ENCODE measurements around the gene LHX2.

Gene LHX2

DNA sequence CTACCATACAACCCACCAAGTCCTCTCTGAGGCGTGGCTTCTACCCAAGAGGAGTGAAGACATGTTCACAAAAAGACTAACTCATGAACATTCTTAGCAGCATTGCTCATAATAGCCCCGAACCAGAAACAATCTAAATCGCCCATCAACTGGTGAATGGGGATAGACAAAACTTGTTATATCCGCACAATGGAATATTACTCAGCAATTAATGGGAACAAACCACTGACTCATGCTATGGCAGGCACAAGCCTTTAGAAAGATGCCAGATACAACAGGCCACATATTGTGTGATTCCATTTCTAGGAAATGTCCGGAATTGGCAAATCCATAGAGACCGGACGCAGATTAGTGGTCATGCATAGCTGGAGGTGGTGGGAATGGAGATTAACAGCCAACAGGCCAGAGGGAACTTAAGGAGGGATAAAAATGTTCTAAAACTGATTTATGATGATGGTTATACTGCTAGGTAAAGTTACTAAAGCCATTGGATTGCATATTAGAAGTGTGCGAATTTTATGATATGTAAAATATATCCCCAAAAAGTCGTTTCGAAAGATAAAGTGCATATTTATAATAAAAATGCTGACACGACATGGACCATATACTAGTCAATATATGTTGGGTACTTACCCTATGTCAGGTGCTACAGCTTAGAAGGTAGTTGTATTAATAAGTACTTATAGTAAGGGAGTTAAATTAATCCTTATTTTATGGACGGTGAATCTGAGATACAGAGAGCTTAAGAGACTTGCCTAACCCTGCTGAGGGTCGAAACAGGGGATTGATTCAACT is 55.4 kb downstream of the LHX2 start:
- no peak for DNase-seq

DNA sequence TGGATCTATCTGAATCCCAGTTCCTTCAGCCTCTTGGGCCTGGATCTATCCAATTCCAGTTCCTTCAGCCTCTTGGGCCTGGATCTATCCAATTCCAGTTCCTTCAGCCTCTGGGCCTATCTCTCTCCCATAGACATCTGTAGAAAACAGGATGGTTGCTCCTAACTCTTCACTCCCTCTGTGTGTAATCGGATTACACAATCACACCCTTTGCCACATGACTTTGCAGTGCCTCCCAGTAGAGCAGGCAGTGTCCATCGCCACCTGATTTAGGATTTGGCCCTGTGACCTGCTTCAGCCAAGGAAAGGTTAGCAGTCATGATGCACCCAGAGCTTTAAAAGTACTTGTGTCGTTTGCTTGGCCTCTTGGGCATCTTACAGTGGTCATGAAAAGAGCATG is 56.7 kb downstream of the LHX2 start:
- no peak for DNase-seq

DNA sequence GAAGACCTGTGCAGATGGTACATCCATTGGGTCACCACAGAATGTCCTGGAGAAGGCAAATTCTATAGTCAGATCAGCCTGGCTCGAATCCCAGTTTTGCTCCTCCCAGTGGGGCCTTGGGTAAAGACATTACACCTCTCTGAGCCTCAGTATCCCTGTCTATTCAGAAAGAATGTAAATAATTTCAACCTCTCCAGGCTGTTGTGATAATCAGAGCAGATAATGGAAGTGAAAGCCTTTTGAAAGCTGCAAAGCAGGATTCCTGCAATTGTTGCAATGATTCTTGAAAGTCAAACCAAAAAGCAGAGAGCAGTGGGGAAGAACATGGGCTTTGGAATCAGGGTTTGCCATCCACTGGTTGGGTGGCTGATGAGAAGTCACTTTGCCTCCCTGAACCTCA is 63.2 kb downstream of the LHX2 start:
- no peak for DNase-seq

DNA sequence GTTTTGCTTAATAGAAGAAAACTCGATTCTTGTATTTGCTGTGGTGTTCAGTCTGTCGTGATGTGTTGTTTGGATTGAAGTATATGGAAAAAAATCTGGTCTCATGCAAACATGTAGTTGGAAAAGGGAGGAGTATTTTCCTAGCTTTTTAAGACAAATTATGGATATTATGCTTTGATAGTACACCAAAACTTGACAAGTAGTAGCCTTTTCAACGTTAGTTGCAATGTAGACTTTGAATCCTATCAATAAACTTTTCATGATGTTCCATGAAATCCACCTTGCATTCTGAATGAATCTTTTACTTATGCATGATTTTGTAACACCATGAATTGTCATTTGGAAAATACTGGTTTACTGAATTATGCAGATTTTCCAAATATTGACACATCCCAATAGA is 64.2 kb downstream of the LHX2 start:
- no peak for DNase-seq

DNA sequence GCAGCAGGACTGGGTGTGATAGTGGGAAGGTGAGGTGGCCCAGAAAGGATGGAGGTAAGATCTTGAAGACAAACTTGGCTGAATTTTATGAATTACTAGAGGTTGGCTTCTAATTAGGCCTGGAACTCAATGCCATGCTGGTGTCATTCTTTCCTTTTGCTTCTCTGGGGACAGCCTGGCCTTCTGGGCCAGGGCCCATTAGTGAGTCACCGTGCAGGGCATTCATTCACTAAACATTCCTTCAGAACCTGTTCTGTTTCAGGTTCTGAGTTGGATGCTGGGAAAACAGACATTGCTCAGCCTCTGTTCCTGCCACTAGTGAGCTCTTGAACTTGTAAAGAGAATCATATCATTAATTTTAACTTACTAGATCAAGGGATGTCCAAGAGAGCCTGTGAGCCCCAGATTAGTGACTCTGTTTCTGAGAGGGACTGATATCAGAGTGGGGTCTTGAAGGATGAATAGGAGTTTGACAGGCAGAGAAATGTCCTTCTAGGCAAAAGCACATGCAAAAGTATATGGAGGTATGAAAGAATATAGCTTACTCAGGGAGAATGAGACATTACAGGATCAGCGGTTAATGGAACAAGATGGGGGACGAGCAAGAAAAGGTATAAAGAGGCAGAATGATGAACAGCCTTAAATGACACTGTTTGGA is 66.5 kb downstream of the LHX2 start:
- DNase-seq, result no peak

DNA sequence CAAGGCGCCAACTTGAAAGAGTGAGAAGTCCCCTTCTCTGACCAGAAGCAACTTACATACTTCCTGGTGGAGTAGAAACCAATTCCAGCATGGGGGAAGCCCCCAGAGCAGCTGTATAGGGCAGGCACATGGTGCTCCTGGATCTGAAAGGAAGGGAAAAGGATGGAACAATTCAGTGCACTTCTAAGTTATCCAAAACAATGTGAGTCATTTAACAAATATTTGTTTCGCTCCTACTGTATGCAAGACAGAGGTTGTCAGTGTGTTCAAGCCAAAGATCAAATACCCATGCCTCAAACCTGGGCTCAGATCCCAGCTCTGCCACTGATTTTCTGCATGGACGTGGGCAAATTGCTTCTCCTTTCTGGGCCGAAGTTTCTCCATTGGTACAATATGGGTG is 67.1 kb downstream of the LHX2 start:
- DNase-seq, result no peak

DNA sequence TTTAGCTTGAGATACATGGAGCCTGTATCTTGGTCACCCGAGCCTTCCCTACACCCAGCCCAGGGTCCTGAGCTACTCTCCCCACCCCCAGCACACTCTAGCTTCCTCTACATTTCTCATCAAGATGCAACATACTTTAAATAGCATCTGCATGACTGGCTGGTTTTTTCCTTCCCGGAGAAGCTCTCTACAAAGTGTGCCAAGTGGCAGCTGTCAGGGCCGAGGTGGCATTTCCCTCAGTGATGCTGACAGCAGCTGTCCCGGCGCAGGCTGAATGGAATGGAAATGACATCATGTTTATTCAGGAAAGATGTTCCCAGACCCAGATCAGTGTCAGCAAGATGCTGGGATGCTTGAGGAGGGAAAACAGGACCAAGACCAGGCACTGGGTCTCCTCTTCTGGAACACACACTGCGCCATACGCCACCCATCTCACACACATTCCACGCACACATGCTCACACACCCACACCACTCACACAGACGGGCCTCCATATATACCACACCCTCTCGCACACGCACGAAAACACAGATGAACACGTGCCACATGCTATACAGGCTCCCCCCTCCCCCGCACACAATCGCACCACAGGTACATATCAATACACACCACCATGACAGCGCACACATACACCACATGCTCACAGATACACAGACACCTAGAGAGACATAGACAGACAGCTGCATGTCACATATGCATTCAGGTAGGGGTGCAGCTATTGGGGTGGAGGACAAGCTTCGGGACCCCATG is 67.8 kb downstream of the LHX2 start:
- no peak for DNase-seq

DNA sequence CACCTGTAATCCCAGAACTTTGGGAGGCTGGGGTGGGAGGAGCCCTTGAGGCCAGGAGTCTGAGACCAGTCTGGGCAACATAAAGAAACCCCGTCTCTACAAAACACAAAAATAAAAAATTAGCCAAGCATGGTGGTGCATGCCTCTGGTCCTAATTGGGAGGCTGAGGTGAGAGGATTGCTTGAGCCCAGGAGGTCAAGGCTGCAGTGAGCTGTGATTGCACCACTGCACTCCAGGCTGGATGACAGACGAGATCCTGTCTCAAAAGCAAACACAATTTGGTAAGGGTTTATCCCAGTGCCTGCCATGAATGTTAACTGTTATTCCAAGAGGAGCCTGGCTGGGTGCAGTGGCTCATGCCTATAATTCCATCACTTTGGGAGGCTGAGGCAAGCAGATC is 71.1 kb downstream of the LHX2 start:
- no peak for DNase-seq
